ENCODE measurements around the gene RELL2.

DNA sequence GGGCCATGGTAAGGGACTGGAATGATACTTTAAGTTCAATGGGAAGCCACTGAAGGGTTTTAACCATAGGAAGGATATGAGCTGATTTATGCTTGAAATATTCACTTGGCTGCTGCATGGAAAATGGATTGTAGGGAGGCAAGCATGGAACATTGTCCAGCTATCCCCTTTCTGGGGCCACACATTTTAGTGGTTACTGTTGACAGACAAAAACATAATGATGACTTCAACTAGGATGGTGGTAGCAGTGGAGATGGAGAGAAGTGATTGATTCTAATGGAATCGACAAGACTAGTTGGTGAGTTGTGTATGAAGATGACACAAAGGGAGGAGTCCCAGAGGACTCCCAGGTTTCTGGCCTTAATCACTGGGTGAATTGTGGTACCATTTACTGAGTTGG, 20.6 kb downstream of the RELL2 start:
- TF ChIP-seq, protein P1, sequence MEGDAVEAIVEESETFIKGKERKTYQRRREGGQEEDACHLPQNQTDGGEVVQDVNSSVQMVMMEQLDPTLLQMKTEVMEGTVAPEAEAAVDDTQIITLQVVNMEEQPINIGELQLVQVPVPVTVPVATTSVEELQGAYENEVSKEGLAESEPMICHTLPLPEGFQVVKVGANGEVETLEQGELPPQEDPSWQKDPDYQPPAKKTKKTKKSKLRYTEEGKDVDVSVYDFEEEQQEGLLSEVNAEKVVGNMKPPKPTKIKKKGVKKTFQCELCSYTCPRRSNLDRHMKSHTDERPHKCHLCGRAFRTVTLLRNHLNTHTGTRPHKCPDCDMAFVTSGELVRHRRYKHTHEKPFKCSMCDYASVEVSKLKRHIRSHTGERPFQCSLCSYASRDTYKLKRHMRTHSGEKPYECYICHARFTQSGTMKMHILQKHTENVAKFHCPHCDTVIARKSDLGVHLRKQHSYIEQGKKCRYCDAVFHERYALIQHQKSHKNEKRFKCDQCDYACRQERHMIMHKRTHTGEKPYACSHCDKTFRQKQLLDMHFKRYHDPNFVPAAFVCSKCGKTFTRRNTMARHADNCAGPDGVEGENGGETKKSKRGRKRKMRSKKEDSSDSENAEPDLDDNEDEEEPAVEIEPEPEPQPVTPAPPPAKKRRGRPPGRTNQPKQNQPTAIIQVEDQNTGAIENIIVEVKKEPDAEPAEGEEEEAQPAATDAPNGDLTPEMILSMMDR (IDR thresholded peaks at IDR 0.05; ENCODE audit: low read depth, low read length, poor library complexity, severe bottlenecking), result no peak
- TF ChIP-seq EZH2phosphoT487 (IDR thresholded peaks at IDR 0.05; ENCODE audit: borderline replicate concordance, low read length), result no peak

Data from DOHH2 (cell line).